Heart left ventricle (tissue), 16 donors: ENCODE data around the gene PRH1. TPM values are rescaled to one million over a fixed set of nuclear protein-coding genes. Genes with fewer than 3 reads are reported as not detected.

Experiments used
- ATAC-seq, 4 donors: fragments of 200-7000 bp; cut with Tn5 transposase; one replicate each; pipeline ENCODE4 v1.9.1; 2020 to 2022; ENCODE audit warnings: moderate library complexity in 4 of 4, mild to moderate bottlenecking in 3 of 4, moderate number of reproducible peaks in 1 of 4
- DNase-seq, 5 donors: peaks; one replicate each; pipeline ENCODE4 v3.0.0-alpha.2; 2020
- H3K27ac ChIP-seq, 12 donors: fragments of 200-600 bp; sonication (generic) in 4 of 12; one replicate each; pipeline versions ENCODE4 v1.5.0 to v1.8.0; 2016 to 2022; ENCODE audit warnings: mild to moderate bottlenecking in 2 of 12
- H3K27me3 ChIP-seq, 9 donors: fragments of 200-600 bp; sonication (generic) in 2 of 9; one replicate each; pipeline versions ENCODE4 v1.5.1 to v1.8.0; 2016 to 2022; ENCODE audit warnings: mild to moderate bottlenecking in 3 of 9
- H3K36me3 ChIP-seq, 9 donors: fragments of 200-600 bp; sonication (generic) in 2 of 9; one replicate each; pipeline versions ENCODE4 v1.5.0 to v1.8.0; 2018 to 2022; ENCODE audit warnings: mild to moderate bottlenecking in 2 of 9
- H3K4me1 ChIP-seq, 12 donors: fragments of 200-600 bp; sonication (generic) in 4 of 12; one replicate each; pipeline versions ENCODE4 v1.5.0 to v1.8.0; 2016 to 2022; ENCODE audit warnings: mild to moderate bottlenecking in 3 of 12
- H3K4me3 ChIP-seq, 12 donors: fragments of 200-600 bp; sonication (generic) in 4 of 12; one replicate each; pipeline versions ENCODE4 v1.5.0 to v1.8.0; 2017 to 2022; ENCODE audit warnings: mild to moderate bottlenecking in 9 of 12, moderate library complexity in 4 of 12
- H3K9me3 ChIP-seq, 12 donors: fragments of 200-600 bp; sonication (generic) in 4 of 12; one replicate each; pipeline versions ENCODE4 v1.5.0 to v1.8.0; 2016 to 2022; ENCODE audit warnings: mild to moderate bottlenecking in 1 of 12
- CTCF ChIP-seq, 12 donors: fragments of 200-600 bp; sonication (generic) in 4 of 12; IDR thresholded peaks; one replicate each; pipeline versions ENCODE4 v1.5.0 to v1.8.0; 2018 to 2022; ENCODE audit warnings: antibody characterized with exemption in 12 of 12, mild to moderate bottlenecking in 5 of 12
- POLR2A ChIP-seq, 2 donors: fragments of 450-650 bp; IDR thresholded peaks; one replicate each; pipeline ENCODE4 v1.6.1; 2017; ENCODE audit warnings: antibody characterized with exemption in 2 of 2, mild to moderate bottlenecking in 2 of 2, moderate library complexity in 2 of 2
- WGBS, 4 donors: extraction: QIAGEN DNeasy Blood & Tissue Kit in 2 of 4; methylation state at CpG; one replicate each; pipeline versions ENCODE4 v1.1.5 to v1.1.7; 2013 to 2018; 5-methylcytosine and 5-hydroxymethylcytosine counted together
- intact Hi-C, 10 donors: fragments of 100-400 bp; cut with DNase I; formaldehyde crosslinking; loops; one replicate each; pipeline versions ENCODE4 v1.11.1 to v1.14.2; 2022
- polyA plus RNA-seq, 2 donors: library from polyadenylated mRNA; stranded (reverse); fragments of 200-250 nt; gene quantifications; one replicate each; pipeline ENCODE4 v1.2.3, GENCODE V29; 2013
- total RNA-seq, 9 donors: library from RNA; depleted of rRNA in 2 of 9; stranded (reverse); fragments of >200 nt in 2 of 9; fragmentation: NEBNext Ultra II Directional in 3 of 9; extraction: Animal tissue kit (Norgen Biotek cat#: 25700) in 3 of 9; gene quantifications; one replicate each; pipeline versions ENCODE4 v1.1.0 to v1.2.4, GENCODE V29; 2016 to 2023
- donor health status: ischemic (EF 13 %, LVEDD 7.1; RV severe dilation, severe dysfunction).
- donor health status: healthy with polysubstance abuse.
- donor health status: DM: no; HTN: yes; CAD: no.
- donor health status: DM: no; HTN: no; CAD: no.
- donor health status: ischemic (EF 25% LVEDD 6.9; RV normal size, moderate dysfunction).
- donor health status: ischemic (EF 25% LVEDD 5.7; RV mildly dilated, moderate dysfunction).
- donor health status: healthy.
- donor health status: DM: yes; HTN: yes; CAD: no.
- donor health status: ischemic (EF 35%, LVEDD 5.7; RV mildly dilated, moderate dysfunction).
- donor health status: nonischemic (EF 11% LVEDD 7.7; RV severe dilation, severe dysfunction).
- donor health status: DM: yes; HTN: yes; CAD: no.
- donor health status: PGD.
- donor health status: ischemic (EF 29% LVEDD 5.4; RV normal size, mild dysfunction).
- donor health status: nonischemic (EF 23%, LVEDD 6.1; RV moderate dilation, normal function).

The PRH1 gene
- total and polyA plus RNA-seq, 11 donors: 1.7 to 13.5 (median 7.5) TPM

GRCh38 chr12:10889226-10889625, 5.2 kb upstream of the PRH1 start:
- DNase-seq: no peak
- peaks cover 0 to 2% (median 0%) of the 10 kb centered on the region in 9 donors for H3K36me3 ChIP-seq
- peaks cover 0 to 6% (median 0%) of the 10 kb centered on the region in 12 donors for H3K4me1 ChIP-seq
- H3K4me3 ChIP-seq: no peak overlapping the region
- no peaks in the 10 kb centered on the region for H3K27me3 ChIP-seq
- intact Hi-C loops: no loop called here
- H3K27ac ChIP-seq: no peak overlapping the region
- H3K9me3 ChIP-seq: no peaks in the 10 kb centered on the region
- TF ChIP-seq CTCF (IDR thresholded peaks at IDR 0.05): no peak
- TF ChIP-seq POLR2A (IDR thresholded peaks at IDR 0.05): no peak
- no peak for ATAC-seq

DNA sequence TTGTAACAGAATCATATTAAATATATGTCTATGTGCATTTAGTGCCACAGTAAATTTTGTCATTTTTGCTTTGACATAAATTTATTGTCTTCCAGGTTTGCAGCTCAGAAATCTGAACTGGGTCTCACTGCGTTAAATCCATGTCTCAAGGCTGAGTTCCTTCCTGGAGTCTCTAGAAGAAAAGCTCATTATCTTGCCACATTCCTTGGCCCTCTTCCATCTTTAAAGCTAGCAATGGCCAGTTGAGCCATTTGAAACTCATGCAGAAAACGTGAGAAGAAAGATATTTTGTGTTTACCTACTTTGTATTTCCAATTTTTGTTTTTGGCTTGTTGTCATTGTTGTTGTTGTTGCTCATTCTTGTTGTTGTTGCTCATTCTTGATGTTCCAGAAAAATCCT, 10.7 kb downstream of the PRH1 start:
- WGBS, 4 donors: 11 to 24% (median 15%) methylated on average over 2 of the region's 2 CpGs
- ATAC-seq (no peak), DNase-seq (no peak)
- H3K4me1 ChIP-seq: peaks cover 0 to 8% (median 0%) of the 10 kb centered on the region in 12 donors
- H3K27me3 ChIP-seq: no peaks in the 10 kb centered on the region
- no peak overlapping the region for H3K4me3 ChIP-seq
- no peak for TF ChIP-seq POLR2A (IDR thresholded peaks at IDR 0.05)
- no peak for TF ChIP-seq CTCF (IDR thresholded peaks at IDR 0.05)
- intact Hi-C loops: no loop called here
- peaks cover 0 to 21% (median 3%) of the 10 kb centered on the region in 9 donors for H3K36me3 ChIP-seq
- H3K27ac ChIP-seq: no peak overlapping the region
- H3K9me3 ChIP-seq: peaks cover 0 to 9% (median 0%) of the 10 kb centered on the region in 12 donors

- Histone ChIP-seq H3K27me3 (no peaks in the 10 kb centered on the region), H3K36me3 (no peaks in the 10 kb centered on the region), H3K27ac (no peak overlapping the region), H3K4me1 (peaks cover 0 to 6% (median 0%) of the 10 kb centered on the region in 12 donors), H3K4me3 (no peak overlapping the region), H3K9me3 (peaks cover 0 to 13% (median 5%) of the 10 kb centered on the region in 12 donors)
- DNase-seq: no peak
- ATAC-seq: peak in 1 of 4 donors; percentile 34
- TF ChIP-seq POLR2A (IDR thresholded peaks at IDR 0.05) (no peak), CTCF (IDR thresholded peaks at IDR 0.05) (peak in 1 of 12 donors; percentile 16)
- 61 to 80% (median 67%) methylated on average over 2 of the region's 2 CpGs for WGBS, 4 donors
- intact Hi-C loops: no loop called here
Measured at GRCh38 chr12:10867381-10867780, 16.7 kb downstream of the PRH1 start.

DNA sequence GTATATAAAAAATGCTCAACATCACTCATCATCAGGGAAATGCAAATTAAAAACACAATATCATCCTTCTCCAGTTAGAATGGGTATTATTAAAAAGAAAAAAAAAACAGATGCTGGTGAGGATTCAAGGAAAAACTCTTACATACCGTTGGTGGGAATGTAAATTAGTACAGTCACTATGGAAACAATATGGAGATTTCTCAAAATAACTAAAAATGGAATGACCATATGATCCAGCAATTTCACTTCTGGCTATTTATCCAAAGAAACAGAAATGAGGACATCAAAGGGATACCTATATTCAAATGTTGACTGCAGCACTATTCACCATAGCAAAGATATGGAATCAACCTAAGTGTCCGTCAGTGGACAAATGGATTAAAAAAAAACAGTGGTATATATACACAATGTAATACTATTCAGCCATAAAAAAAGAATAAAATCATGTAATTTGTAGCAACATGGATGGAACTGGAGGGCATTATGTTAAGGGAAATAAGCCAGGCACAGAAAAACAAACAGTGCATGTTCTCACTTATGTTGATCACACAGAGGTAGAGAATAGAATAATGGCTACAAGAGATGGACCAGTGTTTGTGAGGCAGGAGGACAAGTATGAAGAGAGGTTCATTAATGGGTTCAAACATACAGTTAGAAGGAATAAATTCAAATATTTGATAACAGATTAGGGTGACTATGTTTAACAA, 20.4 kb downstream of the PRH1 start:
- no peaks in the 10 kb centered on the region for H3K27me3 ChIP-seq
- DNase-seq (no peak), ATAC-seq (no peak)
- intact Hi-C loops: no loop called here
- peaks cover 0 to 6% (median 0%) of the 10 kb centered on the region in 9 donors for H3K36me3 ChIP-seq
- TF ChIP-seq POLR2A (IDR thresholded peaks at IDR 0.05): no peak
- no peak for TF ChIP-seq CTCF (IDR thresholded peaks at IDR 0.05)
- H3K4me1 ChIP-seq: peaks cover 0 to 6% (median 0%) of the 10 kb centered on the region in 12 donors
- H3K9me3 ChIP-seq: peaks cover 0 to 29% (median 11%) of the 10 kb centered on the region in 12 donors
- 87 to 97% (median 92%) methylated on average over 2 of the region's 2 CpGs for WGBS, 4 donors
- H3K4me3 ChIP-seq: no peak overlapping the region
- H3K27ac ChIP-seq: no peak overlapping the region
